GM04503 (cell line): ENCODE data around the gene SLBP.

Source experiments
- DNase-seq: peaks from one replicate; pipeline ENCODE4 v3.0.0-alpha.2; 2012; ENCODE audit warnings: low read depth

The SLBP gene

GRCh38 chr4:1726146-1726934 lies 14.2 kb upstream of the SLBP start:
- DNase-seq, result peak; percentile 28

DNA sequence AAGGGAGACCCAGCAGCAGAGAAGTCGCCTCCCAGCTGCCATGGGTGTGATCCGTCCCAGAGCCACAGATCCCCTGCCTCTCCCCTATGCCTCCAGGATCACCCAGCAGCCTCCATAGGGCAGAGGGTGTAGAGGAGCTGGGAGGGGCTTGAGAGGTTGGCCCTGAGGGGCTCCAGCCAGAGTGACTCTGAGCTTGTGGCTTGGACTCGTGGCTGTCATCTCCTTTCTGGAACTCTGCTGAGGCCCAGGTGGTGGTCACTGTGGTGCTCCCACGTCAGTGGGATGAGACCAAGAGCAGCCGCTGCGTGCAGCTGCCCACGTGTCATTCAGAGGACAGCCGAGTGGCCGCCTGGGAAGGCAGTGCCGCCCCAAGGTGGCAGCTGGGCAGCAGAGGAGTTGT lies 13.4 kb upstream of the SLBP start:
- DNase-seq, result no peak

- DNase-seq, result no peak
These were observed 11.1 kb upstream of the SLBP start for GRCh38 chr4:1723131-1723801.

DNA sequence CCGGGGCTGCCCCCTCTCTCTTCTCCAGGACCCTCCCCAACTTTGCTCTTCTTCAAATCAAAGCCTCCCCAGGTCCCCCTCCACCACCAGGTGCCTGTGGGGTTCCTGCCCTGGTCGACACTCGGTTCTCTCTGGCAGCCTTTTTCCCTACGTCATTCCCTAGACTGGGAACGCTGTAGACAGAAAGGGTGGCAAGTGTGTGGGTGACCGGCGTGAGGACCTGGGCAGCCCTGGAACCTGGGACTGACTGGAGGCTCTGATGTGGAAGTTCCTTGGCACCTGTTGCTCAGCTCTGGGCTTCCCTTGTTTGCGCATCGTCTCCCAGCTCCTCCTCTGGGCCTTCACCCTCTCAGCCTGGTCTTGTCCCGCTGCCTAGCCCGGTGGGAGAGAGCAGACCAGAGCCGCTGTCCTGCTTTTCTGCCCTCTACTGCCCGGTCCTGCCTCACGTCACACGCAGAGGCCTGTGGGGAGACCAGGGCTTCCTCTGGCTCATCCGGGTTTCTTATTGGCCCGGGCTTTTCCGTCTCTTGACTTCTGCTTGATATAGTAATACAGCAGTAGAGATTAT lies 10.5 kb upstream of the SLBP start:
- DNase-seq, result no peak

DNA sequence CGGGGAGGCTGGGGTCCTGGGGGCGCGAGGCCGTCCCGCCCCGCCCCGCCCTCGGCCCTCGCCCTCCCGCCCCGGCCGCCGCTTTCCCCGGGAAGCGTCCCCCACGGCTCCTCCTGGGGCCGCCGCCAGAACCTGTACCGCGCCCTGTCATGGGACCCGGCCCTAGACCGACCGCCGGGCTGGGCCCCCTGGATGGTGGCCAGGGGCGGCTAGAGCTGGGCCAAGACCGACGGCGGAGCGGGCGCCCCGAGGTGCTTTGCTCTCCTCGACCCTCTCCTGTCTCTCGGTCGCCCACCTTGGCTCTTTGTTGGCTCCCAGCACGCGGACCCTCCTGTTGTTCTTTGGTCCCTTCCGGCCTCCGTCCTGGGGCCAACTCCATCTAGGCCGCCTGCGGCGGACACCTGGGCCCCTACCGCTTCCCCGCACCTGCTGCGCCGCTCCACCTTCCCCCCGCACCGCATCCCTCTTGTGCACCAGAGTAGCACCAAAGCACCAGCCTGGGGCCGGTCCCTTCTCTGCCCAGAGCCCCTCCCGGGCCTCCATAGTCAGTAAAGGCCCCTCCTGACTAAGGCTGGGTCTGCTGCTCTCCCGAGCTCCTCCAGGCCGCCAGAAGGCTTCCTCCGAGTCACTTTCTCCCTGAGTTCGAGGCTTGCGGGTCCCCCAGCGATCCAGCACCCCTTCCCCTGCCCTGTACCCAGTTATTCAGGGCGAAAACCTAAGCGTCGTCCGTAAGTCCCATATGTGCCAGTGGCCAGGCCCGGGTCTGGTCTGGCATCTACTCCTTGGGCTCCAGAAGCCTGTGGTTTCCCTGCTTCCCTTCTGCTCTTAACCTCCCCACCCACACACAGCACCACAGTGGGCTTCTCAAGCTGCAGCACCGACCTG lies 9.8 kb upstream of the SLBP start:
- no peak for DNase-seq

GRCh38 chr4:1721003-1721665 lies 9.0 kb upstream of the SLBP start, which contains the start of the genes TACC3 and TMEM129:
Gene TACC3, plus strand, starts transcription at chr4:1721521. Its CDS starts 1,901 bp downstream, at chr4:1723422.
Gene TMEM129, minus strand, starts transcription at chr4:1721323. Its CDS starts 486 bp downstream, at chr4:1720837.
- peak; percentile 59 for DNase-seq

- DNase-seq, result no peak
These were observed 8.3 kb upstream of the SLBP start for GRCh38 chr4:1720163-1720983.

- no peak for DNase-seq
These were observed 6.2 kb upstream of the SLBP start for GRCh38 chr4:1718095-1718850.

GRCh38 chr4:1717129-1718094 lies 5.3 kb upstream of the SLBP start:
- no peak for DNase-seq

DNA sequence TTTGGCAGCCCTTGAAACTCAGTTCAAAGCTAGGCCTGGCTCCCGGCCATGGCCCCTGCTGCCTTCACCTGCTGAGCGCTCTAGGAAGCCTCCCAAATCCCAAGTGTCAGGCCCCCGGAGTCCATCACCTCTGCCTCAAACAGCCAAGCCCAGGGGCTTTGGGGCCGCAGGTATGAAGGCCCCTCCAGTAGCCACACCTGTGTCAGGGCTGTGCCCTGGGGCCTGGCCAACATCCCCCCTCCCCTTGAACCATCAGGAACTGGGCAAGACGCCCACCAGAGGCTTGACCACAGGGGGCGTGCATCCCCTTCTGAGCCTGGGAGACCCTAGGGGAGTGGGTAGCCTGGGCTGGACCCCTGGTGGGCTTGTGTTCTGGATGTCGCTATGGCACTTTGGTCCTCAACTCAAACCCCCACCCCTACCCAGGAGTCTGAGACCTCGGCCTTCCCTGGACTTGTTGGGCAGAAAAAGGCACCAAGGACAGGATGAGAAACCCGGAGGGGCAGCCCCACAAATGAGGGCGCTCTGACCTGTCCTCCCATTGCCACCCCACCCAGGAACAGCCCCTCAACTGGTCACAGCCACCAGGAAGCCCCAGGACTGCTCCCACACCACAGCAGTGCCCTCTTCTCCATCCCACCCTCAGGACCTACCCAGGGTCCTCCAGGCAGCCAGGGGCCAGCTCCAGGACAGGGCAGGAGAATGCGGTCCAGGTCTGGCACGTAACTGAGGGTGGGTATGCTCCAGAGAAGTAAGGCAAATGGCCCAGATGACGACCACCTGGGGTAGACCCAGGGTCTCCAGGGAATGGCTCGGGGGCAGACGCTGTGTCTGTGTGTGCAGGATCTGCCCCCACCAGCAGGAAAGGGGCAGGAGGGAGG lies 4.2 kb upstream of the SLBP start:
- no peak for DNase-seq

DNA sequence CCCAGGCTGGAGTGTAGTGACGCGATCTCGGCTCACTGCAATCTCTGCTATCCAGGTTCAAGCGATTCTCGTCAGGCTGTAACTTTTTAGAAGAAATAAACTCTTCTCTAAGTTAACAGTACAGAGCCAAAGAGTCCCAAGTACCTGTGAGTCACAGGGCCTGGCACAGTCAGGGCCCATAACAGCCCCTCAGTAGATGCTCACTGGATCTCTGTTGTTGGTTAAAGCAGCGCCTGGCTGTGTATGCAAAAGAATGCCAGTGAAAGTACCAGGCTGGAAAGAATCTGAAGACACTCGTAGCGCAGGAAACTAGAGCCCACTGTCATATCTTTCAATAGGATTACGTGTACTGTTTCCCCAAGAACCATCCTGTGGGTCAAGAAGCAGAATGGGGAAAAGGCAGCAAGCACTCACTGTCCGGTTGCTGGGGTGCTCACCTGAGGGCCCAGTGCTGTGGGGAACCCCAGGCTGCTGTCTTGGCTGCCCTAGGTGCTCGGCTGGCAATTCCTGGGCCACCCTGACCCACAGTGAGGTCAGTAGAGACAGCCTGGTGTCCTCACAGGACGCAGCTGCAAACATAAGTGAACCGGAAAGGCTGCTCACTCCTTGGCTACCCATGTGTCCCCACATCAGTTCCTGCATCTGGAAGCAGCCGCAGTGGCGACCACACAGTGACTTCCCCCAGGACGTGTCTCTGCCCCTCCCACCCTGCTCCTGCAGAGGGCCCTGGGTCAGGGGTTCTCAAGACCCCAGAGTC lies 3.1 kb upstream of the SLBP start:
- DNase-seq, result no peak

DNA sequence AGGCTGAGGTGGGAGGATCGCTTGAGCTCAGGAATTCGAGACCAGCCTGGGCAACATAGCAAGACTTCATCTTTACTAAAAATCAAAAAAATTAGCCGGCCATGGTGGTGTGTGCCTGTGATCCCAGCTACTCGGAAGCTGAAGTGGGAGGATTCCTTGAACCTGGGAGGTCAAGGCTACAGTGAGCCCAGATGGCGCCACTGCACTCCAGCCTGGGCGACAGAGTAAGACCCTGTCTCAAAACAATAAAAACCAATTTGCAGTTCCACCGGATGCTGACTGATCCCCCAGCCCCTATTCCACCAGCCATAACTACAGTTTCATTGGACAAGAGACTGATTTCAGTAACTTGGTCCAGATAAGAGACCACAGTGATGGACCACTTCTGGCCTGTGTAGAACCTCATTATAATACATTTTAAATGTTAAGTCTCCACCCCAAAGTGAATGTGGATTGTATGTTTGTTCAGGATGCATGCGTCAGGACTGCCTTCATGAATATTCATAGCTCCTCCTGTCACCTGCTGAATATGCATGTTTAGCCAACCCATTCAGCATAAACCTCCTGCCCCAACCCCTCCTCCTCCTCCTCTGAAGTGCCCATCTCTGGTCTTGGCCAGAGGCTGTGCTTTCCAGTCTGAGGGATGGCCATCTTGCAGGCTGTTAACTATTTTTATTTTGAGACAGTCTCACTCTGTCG lies 2.3 kb upstream of the SLBP start:
- no peak for DNase-seq

DNA sequence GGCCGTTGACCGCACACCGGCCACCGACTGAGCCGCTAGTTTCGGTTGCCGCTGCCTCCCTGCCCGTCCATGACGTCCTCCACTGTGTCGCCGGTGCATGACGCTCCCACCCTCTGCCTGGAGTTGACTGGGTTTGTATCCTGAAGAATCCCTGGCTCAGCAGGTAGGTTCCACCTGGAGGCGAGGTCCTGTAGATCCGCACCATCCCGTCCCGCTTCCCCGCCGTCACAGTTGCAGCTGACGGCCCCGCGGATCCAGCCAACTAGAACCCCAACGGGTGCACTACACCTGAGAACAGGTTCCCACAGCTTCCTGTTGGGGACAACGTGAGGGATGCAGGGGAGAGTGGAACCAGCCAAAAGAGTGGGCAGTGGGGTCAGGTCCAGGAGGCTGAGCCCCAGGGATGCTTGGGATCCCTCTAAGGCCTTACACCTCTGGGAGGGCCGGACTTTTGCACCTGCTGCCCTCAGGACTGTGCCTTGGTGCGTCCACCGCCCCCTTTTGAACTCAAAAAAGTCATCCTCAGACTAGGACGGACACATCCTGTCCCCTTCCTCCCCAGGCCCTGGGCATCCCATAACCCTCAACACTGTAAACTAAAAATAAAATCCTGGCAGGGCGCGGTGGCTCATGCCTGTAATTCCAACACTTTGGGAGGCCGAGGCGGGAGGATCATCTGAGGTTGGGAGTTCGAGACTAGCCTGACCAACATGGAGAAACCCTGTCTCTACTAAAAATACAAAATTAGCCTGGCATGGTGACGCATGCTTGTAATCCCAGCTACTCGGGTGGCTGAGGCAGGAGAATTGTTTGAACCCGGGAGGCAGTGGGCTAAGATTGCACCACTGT lies 1.1 kb upstream of the SLBP start:
- DNase-seq, result no peak

DNA sequence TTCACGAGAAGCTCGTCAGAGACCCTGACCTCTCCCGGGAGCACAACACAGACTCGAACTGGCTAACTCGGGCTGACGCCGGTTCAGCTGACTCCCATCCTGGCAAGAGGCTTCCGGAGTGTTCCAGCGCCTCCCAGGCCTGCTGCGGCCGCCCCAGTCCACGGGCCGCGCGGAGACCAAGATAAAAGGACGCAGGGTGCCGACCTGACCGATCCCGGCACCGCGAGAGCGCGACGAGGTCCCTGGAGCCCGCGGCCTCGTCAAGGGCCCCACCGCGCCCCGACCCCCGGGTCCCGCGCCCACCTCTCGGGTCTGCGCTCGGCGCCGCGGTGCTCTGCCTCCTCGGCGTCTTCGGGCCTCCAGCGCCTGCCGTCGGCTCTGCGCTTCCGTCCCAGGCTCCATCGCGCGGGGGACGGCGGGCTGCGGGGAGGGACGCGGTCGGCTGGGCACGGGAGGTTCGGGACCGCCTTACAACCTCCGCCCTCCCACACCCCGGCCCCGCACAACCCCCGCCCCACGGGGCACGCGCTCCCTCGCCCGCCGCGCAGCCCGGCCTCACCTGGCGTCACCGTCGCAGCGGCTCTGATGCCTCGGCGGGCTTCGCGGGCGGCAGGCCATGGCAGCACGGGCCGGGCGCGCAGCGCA lies 426 bp downstream of the SLBP start:
- DNase-seq, result no peak

DNA sequence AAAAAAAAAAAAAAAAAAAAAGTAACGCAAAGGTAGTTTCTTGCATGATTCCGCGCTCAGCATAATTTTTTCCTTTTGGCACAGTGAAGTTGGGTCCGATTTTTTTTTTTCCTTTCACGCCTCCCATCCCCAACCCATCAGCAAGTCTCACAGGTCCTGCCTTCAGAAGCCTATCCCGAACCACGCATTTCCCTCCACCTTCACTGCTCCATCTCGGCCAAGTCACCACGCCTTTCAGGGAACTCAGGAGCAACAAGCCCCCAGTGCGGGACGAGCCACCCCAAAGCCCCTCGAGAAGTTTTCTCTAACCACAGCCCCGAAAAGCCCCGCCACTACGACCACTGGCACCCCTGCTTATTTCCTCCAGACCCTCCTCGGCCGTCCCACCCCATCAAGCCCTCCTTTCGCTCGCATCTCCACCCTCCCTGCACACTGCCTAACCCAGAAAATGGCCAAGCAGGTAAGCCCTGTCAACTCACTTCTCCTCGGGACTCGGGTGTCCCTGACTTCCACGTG lies 1.0 kb downstream of the SLBP start:
- DNase-seq, result no peak
